HG02973 (cell line): ENCODE results near the gene SPECC1.
A peak's percentile ranks its signal among the peaks of the same experiment; 100 is the strongest.
"Not testable (repeated sequence)": the region's sequence is repeated elsewhere in the genome, so short reads cannot be mapped to it uniquely, and the experiment has no call there.

Experiments
- ATAC-seq: cut with Tn5 transposase; IDR thresholded peaks from one replicate; pipeline ENCODE4 v1.9.1; 2021; ENCODE audit warnings: moderate library complexity; ENCODE audit not compliant: unreplicated experiment

SPECC1 gene

DNA sequence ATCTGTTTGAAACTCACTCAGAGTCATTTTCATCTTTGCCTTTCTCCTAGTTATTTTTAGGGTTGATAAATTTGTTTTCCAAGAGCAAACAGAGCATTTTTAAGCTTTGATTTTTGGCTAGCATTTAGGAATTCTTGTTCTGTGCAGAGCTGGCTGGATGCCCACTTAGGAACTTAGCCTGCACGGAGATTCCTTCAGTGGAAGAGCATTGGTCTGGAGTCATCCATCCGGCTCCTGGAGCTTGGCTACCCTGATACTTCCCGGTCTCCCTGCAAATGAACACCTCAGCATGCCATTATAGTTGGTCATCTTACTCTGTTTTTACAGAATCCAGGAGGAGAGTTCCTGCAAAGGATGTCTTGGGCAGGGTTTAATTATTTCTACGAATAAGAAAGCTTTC, 57.1 kb downstream of the SPECC1 start:
- ATAC-seq = no peak

- ATAC-seq = no peak
Observed at GRCh38 chr17:20067711-20068110, 58.6 kb downstream of the SPECC1 start.

GRCh38 chr17:20068445-20068844, 59.3 kb downstream of the SPECC1 start:
- no peak for ATAC-seq

DNA sequence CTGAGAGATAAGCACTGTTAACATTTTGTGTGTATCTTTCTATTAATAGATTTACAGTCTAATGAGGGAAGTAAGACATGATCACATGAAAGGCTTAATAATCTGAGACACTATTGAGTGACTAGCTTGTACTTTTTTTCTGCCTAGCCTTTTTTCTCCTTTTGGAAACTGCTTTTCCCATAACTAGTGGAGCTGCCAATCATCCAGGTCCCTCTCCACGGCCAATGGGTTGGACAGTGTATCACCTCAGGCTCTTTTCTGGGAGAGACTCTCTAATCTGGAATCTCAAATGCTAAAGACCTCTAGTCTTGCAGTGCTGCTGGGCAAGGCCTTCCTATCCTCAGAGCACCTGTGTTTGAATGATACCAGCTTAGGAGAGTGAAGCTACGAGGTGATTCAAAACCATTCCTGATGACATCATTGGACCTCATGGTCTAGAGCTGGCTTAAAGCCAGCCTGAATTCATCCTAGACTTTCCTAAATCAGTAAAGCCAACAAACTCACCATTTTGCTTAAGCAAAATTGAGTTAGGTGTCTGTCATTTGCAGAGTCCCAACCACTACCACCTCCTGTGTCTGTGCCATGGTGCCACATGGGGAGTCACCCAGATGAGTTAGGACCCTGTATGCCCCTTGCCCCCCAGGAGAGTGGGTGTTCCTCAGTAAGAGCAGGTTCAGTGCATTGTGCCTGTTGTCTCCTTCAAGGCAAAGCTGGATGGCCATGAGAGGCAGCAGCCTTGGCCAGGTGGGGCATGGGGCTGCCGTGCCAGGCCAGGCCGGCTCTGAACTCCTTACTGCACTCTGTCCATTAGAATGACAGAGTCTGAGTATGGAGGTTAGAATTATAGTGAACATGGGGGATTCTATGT, 62.9 kb downstream of the SPECC1 start:
- ATAC-seq = no peak

GRCh38 chr17:20072692-20072992, 63.5 kb downstream of the SPECC1 start:
- ATAC-seq = no peak

DNA sequence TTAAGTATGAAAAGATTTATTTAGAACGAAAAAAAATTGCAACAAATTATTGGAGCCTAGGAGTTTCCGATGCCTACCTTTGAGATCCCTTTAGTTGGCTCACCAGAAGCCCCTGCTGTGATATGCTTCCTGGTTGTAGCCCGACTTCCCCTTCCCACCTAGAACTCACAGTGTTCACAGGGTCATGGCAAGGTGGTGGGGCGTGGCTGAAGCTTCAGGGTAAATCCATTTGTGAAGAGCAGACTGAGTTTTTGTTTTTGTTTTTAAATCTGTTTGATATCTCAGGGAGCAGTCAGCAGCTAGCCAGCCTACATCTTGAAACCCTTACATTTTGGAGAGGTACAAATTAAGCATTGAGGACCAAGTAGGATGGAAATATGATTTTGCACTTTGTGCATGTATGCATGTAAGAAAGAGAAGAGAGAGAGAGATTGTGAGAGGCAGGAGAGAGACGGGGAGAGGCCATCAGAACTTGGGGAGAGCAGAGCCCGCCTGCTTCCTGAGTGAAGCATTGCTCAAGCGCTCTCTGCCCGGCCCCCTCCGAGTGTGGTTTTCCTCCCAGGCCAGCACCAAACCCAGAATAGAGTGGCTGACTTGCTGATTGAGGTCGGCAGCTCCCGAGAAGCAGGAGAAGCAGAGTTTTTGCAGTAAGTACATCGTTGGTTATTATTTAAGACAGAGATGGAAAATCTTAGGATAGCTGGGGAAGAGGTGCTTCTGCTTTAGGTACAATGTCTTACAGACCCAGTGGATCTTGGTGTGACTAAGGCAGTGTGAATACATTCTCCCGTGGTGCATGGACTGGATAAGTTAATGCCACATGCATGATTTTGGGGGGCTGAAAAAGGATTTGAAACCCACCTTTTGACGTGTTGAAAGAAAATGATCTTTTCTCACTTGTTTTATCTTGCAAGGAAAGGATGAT, 64.2 kb downstream of the SPECC1 start:
- no peak for ATAC-seq

DNA sequence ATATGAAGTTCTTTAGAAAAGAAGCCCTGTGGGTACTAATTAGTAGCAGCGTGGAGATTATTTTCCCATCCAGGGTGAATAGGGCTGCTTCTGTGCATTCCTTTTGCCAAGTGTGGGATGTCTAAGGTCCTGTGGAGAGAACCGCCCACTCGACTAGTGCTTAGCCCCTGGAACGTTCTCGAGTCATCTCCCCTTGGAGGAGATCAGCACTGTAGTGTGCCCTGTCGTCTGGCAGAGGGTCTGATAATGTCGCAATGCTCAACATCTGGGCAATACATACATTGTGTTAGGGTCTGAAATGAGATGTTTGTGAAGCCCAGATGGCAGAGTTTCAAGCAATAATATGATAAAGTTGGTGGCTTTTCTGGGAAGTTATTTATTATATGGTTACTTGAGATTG, 64.8 kb downstream of the SPECC1 start:
- ATAC-seq = no peak

- no peak for ATAC-seq
Observed at GRCh38 chr17:20074489-20074888, 65.3 kb downstream of the SPECC1 start.

DNA sequence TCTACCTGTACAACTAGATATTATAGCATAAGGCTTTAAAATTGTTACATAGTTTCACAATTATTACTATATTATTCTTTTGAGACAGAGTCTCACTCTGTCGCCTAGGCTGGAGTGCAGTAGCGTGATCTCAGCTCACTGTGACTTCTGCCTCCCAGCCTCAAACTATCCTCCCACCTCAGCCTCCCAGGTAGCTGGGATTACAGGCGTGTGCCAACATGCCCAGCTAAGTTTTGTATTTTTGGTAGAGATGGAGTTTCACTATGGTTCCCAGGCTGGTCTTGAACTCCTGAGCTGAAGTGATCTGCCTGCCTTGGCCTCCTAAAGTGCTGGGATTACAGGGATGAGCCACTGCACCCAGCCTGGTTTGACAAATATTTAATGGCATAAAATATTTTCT, 67.0 kb downstream of the SPECC1 start:
- ATAC-seq = not testable (repeated sequence)

DNA sequence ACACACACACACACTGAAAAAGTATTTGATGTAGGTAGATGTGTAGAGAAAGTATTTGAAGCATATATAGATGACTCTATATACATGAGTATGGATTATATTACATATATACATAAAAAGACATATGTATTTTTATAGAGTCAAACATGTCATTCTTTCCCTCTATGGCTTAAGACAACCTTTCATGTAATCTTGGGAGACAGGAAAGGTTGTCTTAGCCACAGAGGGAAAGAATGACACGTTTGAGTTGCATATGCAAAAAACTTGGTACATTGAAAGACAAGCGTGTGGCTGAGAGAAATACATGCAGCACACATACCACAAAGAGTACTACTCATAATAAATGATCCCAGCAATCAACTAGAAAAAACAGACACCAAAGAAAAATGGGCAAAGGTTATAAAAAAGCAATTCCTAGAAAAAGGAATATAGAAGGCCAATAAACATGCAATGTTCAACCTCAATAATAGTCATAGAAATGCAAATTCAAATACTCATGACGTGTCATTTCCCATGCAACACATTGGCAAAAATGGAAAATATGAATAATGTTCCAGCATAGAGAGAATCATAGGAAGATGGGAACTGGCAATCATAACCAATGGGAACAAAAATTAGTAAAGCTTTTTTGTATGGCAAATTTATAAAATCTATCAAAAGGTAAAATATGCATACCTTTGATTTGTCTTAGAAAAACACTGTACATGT, 69.0 kb downstream of the SPECC1 start:
- no peak for ATAC-seq

DNA sequence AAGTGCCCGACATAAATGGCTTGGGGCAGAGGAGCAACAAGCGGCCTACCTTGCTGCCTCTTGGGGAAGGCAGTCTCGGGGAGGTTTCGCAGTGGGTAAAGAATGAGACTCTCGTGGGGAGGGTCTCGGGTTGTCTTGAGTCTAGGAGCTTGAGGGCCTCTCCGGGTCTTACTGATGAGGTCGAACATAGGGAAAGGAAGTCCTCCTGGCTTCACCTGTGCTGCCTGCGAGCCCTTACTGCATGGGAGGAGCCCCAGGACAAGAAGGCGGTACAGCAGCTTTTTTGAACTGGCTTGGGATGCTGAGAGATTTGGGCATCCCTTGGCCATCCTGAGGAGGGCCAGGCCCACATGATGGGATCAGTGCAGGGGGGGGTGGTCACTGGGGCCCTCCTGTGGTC, 71.4 kb downstream of the SPECC1 start:
- no peak for ATAC-seq

GRCh38 chr17:20083156-20083859, 74.1 kb downstream of the SPECC1 start:
- no peak for ATAC-seq

DNA sequence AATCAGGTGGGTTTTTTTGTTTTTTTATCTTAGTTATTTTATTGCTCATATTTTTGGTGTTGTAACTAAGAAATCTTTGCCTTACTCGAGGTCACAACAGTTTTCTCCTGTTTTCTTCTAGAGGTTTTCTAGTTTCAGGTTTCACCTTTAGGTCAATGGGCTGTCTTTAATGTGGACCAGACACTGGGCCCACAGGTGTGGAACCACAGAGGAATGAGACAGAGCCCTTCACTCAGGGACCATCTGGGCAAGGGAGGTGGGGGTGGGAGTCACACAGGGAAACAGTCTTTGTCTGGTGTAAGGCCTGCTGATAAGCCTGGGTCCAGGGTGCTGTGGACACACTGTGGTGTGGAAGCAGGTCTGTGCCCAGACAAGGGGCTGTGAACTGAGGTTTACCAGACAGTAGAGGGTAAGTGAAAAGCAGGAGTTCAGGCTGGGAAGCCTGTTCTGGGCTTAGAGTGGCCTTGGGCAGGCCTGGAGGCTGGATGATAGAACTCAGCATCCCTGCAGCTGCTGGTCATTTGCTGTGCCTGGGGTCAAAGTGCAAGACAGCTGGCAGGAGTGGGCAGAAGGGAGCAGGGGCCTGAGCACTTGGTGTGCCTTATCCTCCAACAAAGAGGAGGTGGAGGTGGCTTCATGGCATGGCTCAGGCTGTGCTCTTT, 75.6 kb downstream of the SPECC1 start:
- no peak for ATAC-seq

DNA sequence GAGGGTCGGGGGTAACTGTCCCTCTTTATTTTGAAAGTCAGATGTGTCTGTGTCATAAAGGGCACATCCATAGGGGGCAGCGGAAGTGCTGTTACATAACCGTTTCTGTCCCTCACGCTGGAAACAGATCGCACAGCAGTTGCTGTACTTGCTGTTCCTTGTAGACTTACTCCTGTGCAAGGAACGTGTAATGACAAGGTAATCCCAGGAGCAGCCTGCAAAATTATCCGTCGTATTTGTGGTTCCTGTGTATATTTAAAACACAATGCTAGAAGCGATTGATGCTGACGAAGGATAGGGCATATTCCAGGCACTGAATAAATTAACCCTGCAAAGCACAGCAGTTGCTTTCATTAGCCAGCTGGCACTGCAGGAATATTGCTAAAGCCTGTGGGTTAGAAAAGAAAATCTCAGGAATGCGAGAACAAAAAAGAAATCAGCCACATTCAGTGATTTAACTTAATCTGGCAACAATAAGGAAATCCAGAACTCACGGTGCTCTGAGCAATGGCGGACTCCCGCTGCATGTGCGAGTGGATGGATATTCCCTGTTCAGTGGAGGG, 76.2 kb downstream of the SPECC1 start:
- ATAC-seq = no peak

GRCh38 chr17:20086416-20087076, 77.4 kb downstream of the SPECC1 start:
- ATAC-seq = no peak

GRCh38 chr17:20087538-20088250, 78.5 kb downstream of the SPECC1 start:
- ATAC-seq = no peak

DNA sequence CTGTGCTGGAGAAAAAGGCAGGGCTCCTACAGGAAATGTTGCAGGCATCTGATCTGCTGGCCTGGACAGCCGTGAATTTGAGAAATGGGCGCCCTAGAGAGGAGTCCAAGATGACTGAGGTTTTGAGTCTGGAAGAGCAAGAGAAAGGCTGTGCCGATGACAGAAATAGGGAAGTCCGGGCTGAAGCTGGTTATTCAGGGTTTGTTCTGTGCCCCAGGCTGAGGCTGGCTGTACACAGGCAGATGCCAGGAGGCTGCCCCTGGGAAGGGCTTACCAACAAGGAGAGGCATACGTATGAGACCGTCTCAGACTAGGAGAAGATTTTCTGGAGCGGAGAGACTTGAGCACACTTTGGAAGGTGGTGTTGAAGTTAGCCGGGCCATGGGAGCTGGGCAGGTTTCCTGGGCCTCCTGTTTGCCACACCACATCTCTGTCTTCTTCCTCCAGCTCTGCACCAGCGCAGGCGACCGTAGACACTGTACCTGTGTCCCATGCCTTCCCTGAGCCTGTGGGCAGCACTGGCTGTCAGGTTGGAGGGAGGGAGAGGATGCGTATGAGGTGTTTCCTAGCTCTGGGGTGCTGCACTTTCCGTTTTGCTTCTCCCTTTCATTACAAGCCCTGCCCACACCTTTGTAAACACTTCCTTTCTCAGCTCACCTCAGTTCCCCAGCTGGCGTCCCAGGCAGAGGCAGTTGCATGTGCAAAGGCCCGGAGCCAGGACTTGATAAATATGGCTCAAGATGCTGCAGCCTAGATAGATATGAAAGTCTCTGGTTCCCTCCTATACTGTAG, 80.8 kb downstream of the SPECC1 start:
- ATAC-seq = peak; percentile 53
